ENCODE results near the gene PUS3.
A peak's percentile ranks its signal among the peaks of the same experiment; 100 is the strongest.

The PUS3 gene

GRCh38 chr11:125903711-125904659 is 979 bp upstream of the PUS3 start, which contains the start of gene DDX25:
TSS of gene DDX25 (plus strand) at chr11:125904508. CDS start at chr11:125904518, 10 bp downstream.
- DNase-seq = no peak
- H3K9me3 ChIP-seq (ENCODE audit: severe bottlenecking) = no peaks in the 10 kb centered on the region
- no peak for TF ChIP-seq CTCF (IDR thresholded peaks at IDR 0.05; ENCODE audit: low read depth, low read length)
- no peaks in the 10 kb centered on the region for H3K27me3 ChIP-seq (ENCODE audit: insufficient read depth, low read depth, severe bottlenecking)
- H3K36me3 ChIP-seq = peaks cover 7% of the 10 kb centered on the region
- no peak within 1 kb of the TSS; the same call in 1 of the 2 replicates for H3K27ac ChIP-seq
- H3K4me3 ChIP-seq (ENCODE audit: low read depth, low read length) = peak within 1 kb of the TSS; percentile 87

GRCh38 chr11:125902277-125902926 is 604 bp downstream of the PUS3 start:
- DNase-seq = no peak
- H3K27me3 ChIP-seq (ENCODE audit: insufficient read depth, low read depth, severe bottlenecking) = no peaks in the 10 kb centered on the region
- H3K36me3 ChIP-seq = peaks cover 7% of the 10 kb centered on the region
- peak overlapping the region; percentile 87 for H3K4me3 ChIP-seq (ENCODE audit: low read depth, low read length)
- no peak for TF ChIP-seq CTCF (IDR thresholded peaks at IDR 0.05; ENCODE audit: low read depth, low read length)
- no peaks in the 10 kb centered on the region for H3K9me3 ChIP-seq (ENCODE audit: severe bottlenecking)
- peak overlapping the region; percentile 69 for H3K27ac ChIP-seq

- Histone ChIP-seq H3K27ac (no peak overlapping the region), H3K4me3 (ENCODE audit: low read depth, low read length) (no peak overlapping the region), H3K36me3 (peaks cover 7% of the 10 kb centered on the region), H3K9me3 (ENCODE audit: severe bottlenecking) (no peaks in the 10 kb centered on the region), H3K27me3 (ENCODE audit: insufficient read depth, low read depth, severe bottlenecking) (no peaks in the 10 kb centered on the region)
- no peak for TF ChIP-seq CTCF (IDR thresholded peaks at IDR 0.05; ENCODE audit: low read depth, low read length)
- DNase-seq = no peak
Measured at GRCh38 chr11:125901872-125902271, 1.1 kb downstream of the PUS3 start.

- H3K9me3 ChIP-seq (ENCODE audit: severe bottlenecking) = no peaks in the 10 kb centered on the region
- H3K4me3 ChIP-seq (ENCODE audit: low read depth, low read length) = no peak overlapping the region
- DNase-seq = no peak
- TF ChIP-seq CTCF (IDR thresholded peaks at IDR 0.05; ENCODE audit: low read depth, low read length) = no peak
- no peak overlapping the region for H3K27ac ChIP-seq
- H3K27me3 ChIP-seq (ENCODE audit: insufficient read depth, low read depth, severe bottlenecking) = no peaks in the 10 kb centered on the region
- peaks cover 22% of the 10 kb centered on the region for H3K36me3 ChIP-seq
Measured at GRCh38 chr11:125892994-125893393, 10.0 kb downstream of the PUS3 start.

DNA sequence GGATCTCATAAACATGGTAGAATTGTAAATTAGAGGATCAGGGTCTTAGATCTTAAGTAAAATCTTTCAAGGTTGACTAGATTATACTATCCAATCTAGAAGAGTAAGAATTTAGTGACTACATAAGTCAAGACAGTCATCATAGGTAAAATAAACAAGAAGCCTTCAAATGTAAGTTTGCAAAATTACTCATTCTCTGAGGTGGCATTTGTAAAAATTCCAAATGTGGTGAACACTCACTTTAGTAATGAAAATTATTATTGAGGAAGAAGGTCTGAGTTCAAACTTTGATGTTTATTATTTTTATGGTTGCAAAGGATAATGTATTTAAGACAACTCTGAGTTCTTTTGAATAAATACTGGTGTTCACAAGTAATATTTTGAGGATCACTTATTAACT is 10.9 kb downstream of the PUS3 start:
- Histone ChIP-seq H3K9me3 (ENCODE audit: severe bottlenecking) (no peaks in the 10 kb centered on the region), H3K36me3 (peaks cover 22% of the 10 kb centered on the region), H3K27ac (no peak overlapping the region), H3K4me3 (ENCODE audit: low read depth, low read length) (no peak overlapping the region), H3K27me3 (ENCODE audit: insufficient read depth, low read depth, severe bottlenecking) (no peaks in the 10 kb centered on the region)
- TF ChIP-seq CTCF (IDR thresholded peaks at IDR 0.05; ENCODE audit: low read depth, low read length) = no peak
- no peak for DNase-seq
